Parathyroid adenoma (tissue), 2 donors: Measurements from ENCODE around the gene EFNB2.

Experiments used
- H2AFZ ChIP-seq: fragments of 300-600 bp; sonication (generic); one replicate; pipeline ENCODE4 v1.7.0; 2017; ENCODE audit warnings: antibody characterized with exemption, mild to moderate bottlenecking
- H3K27ac ChIP-seq: fragments of 300-600 bp; sonication (generic); one replicate; pipeline ENCODE4 v1.7.0; 2017
- H3K27me3 ChIP-seq: fragments of 300-600 bp; sonication (generic); one replicate; pipeline ENCODE4 v1.7.0; 2017; ENCODE audit warnings: low read length; ENCODE audit not compliant: control insufficient read depth, insufficient read depth
- H3K36me3 ChIP-seq: fragments of 300-600 bp; sonication (generic); one replicate; pipeline ENCODE4 v1.7.0; 2017; ENCODE audit warnings: low read length; ENCODE audit not compliant: control insufficient read depth, insufficient read depth
- H3K4me1 ChIP-seq: fragments of 300-600 bp; sonication (generic); one replicate; pipeline ENCODE4 v1.7.0; 2017; ENCODE audit warnings: control low read depth
- H3K4me2 ChIP-seq: fragments of 300-600 bp; sonication (generic); one replicate; pipeline ENCODE4 v1.7.0; 2017; ENCODE audit warnings: low read length
- H3K4me3 ChIP-seq: fragments of 300-600 bp; sonication (generic); one replicate; pipeline ENCODE4 v1.7.0; 2017; ENCODE audit warnings: low read depth, low read length
- H3K79me2 ChIP-seq: fragments of 300-600 bp; sonication (generic); one replicate; pipeline ENCODE4 v1.7.0; 2017; ENCODE audit warnings: control low read depth
- H3K9ac ChIP-seq: fragments of 300-600 bp; sonication (generic); one replicate; pipeline ENCODE4 v1.7.0; 2017; ENCODE audit warnings: mild to moderate bottlenecking
- H3K9me3 ChIP-seq: fragments of 300-600 bp; sonication (generic); one replicate; pipeline ENCODE4 v1.7.0; 2017; ENCODE audit warnings: low read length; ENCODE audit not compliant: control insufficient read depth
- CTCF ChIP-seq: fragments of 300-600 bp; sonication (generic); IDR thresholded peaks from one replicate; pipeline ENCODE4 v1.7.0; 2017; ENCODE audit warnings: antibody characterized with exemption, mild to moderate bottlenecking
- donor health status: primary hyperparathyroidism.

EFNB2 gene

GRCh38 chr13:106490569-106491321 is 44.7 kb downstream of the EFNB2 start:
- Histone ChIP-seq H3K9me3 (no peaks in the 10 kb centered on the region), H3K4me2 (no peak overlapping the region), H3K27me3 (no peaks in the 10 kb centered on the region), H3K79me2 (no peaks in the 10 kb centered on the region), H3K4me1 (no peaks in the 10 kb centered on the region), H2AFZ (no peak overlapping the region), H3K36me3 (no peaks in the 10 kb centered on the region), H3K9ac (no peak overlapping the region), H3K27ac (no peak overlapping the region), H3K4me3 (no peak overlapping the region)
- no peak for TF ChIP-seq CTCF

- Histone ChIP-seq H3K9ac (no peak overlapping the region), H3K9me3 (no peaks in the 10 kb centered on the region), H3K4me2 (no peak overlapping the region), H3K4me1 (no peaks in the 10 kb centered on the region), H3K36me3 (no peaks in the 10 kb centered on the region), H3K4me3 (no peak overlapping the region), H3K27ac (no peak overlapping the region), H2AFZ (no peak overlapping the region), H3K27me3 (no peaks in the 10 kb centered on the region), H3K79me2 (no peaks in the 10 kb centered on the region)
- TF ChIP-seq CTCF = no peak
Measured at GRCh38 chr13:106489849-106490568, 45.5 kb downstream of the EFNB2 start.

- Histone ChIP-seq H3K27ac (no peak overlapping the region), H3K9ac (no peak overlapping the region), H3K36me3 (no peaks in the 10 kb centered on the region), H3K4me2 (no peak overlapping the region), H2AFZ (no peak overlapping the region), H3K4me3 (no peak overlapping the region), H3K4me1 (no peaks in the 10 kb centered on the region), H3K27me3 (no peaks in the 10 kb centered on the region), H3K9me3 (no peaks in the 10 kb centered on the region), H3K79me2 (no peaks in the 10 kb centered on the region)
- no peak for TF ChIP-seq CTCF
Measured at GRCh38 chr13:106488686-106489085, 46.8 kb downstream of the EFNB2 start.

- H3K4me2 ChIP-seq = no peak overlapping the region
- no peaks in the 10 kb centered on the region for H3K36me3 ChIP-seq
- H3K79me2 ChIP-seq = no peaks in the 10 kb centered on the region
- H2AFZ ChIP-seq = no peak overlapping the region
- H3K27me3 ChIP-seq = no peaks in the 10 kb centered on the region
- no peak overlapping the region for H3K27ac ChIP-seq
- H3K4me1 ChIP-seq = no peaks in the 10 kb centered on the region
- no peaks in the 10 kb centered on the region for H3K9me3 ChIP-seq
- no peak overlapping the region for H3K9ac ChIP-seq
- H3K4me3 ChIP-seq = no peak overlapping the region
- no peak for TF ChIP-seq CTCF
Measured at GRCh38 chr13:106488076-106488475, 47.4 kb downstream of the EFNB2 start.
